HCT116 (cell line): ENCODE data around the gene ATXN1L. TPM values are rescaled to one million over a fixed set of nuclear protein-coding genes. Genes with fewer than 3 reads are reported as not detected.

Experiments used
- ATAC-seq: fragments of 200-7000 bp; cut with Tn5 transposase; 2 replicates; pipeline ENCODE4 v1.9.1; 2020; ENCODE audit warnings: mild to moderate bottlenecking, moderate library complexity
- BruUV-seq: library from RNA; stranded (reverse); fragments of 400-500 nt; replicated peaks from 2 replicates; lab custom pipeline; 2021; lab: Mats Ljungman, UMichigan
- CTCF ChIA-PET: fragments of 300-600 bp; sonication (Branson Sonifier 250); formaldehyde crosslinking; loops from one replicate; lab custom pipeline; 2021; ENCODE audit warnings: antibody characterized with exemption; lab: Charles Lee
- POLR2A ChIA-PET: fragments of 300-600, 350-600 bp; sonication (Branson Sonifier 250); formaldehyde crosslinking; loops from one replicate; lab custom pipeline; 2021; ENCODE audit warnings: antibody characterized with exemption; lab: Charles Lee
- RAD21 ChIA-PET, 2 experiments: fragments of 300-600 bp; sonication (Branson Sonifier 250); formaldehyde crosslinking; loops; one replicate each; lab custom pipeline; 2023; ENCODE audit warnings: low total read pairs in 2 of 2; ENCODE audit not compliant: uncharacterized antibody in 2 of 2, unreplicated experiment in 2 of 2, low non-redundant PET in 1 of 2; lab: Charles Lee
- DNase-seq: peaks from one replicate; pipeline ENCODE4 v3.0.0-alpha.2; 2010; ENCODE audit warnings: low read depth, low spot score
- H2AFZ ChIP-seq: fragments of 200-600 bp; shearing (Covaris generic), sonication (generic); 2 replicates; pipeline ENCODE4 v1.6.1; 2017; ENCODE audit warnings: low read depth, mixed run types, mixed read lengths, antibody characterized with exemption, low read length; ENCODE audit not compliant: poor library complexity, severe bottlenecking
- H3K27ac ChIP-seq: 2 replicates; pipeline ENCODE4 v1.5.1; 2012; ENCODE audit warnings: low read depth, low read length
- H3K27me3 ChIP-seq: fragments of 200-600 bp; sonication (generic); 2 replicates; pipeline ENCODE4 v1.6.1; 2016; ENCODE audit warnings: mixed run types, low read length, mixed read lengths; ENCODE audit not compliant: insufficient read depth
- H3K36me3 ChIP-seq, 2 experiments: fragments of 200-500 bp in 1 of 2; fragments of 200-600 bp in 1 of 2; sonication (Bioruptor generic) in 1 of 2; sonication (generic) in 1 of 2; 2 replicates each; pipeline versions ENCODE4 v1.5.1 to v1.6.1; 2014 to 2016; ENCODE audit warnings: low read length in 2 of 2, inconsistent platforms in 1 of 2, mixed read lengths in 1 of 2, mixed run types in 1 of 2; ENCODE audit not compliant: insufficient read depth in 2 of 2, control insufficient read depth in 1 of 2
- H3K4me1 ChIP-seq, 2 experiments: fragments of 200-600 bp in 1 of 2; sonication (generic) in 1 of 2; 2 replicates each; pipeline versions ENCODE4 v1.5.1 to v1.6.1; 2012 to 2017; ENCODE audit warnings: low read length in 2 of 2, inconsistent platforms in 1 of 2, mild to moderate bottlenecking in 1 of 2, mixed read lengths in 1 of 2, mixed run types in 1 of 2, moderate library complexity in 1 of 2; ENCODE audit not compliant: insufficient read depth in 2 of 2, control insufficient read depth in 1 of 2
- H3K4me2 ChIP-seq: fragments of 200-600 bp; sonication (generic); 2 replicates; pipeline ENCODE4 v1.6.1; 2017; ENCODE audit warnings: mixed run types, low read length, mixed read lengths
- H3K4me3 ChIP-seq, 2 experiments: fragments of 200-600 bp in 1 of 2; sonication (generic) in 1 of 2; replicated peaks in 1 of 2; 2 replicates each; pipeline ENCODE4 v1.5.1; 2011 to 2016; ENCODE audit warnings: low read length in 2 of 2, control low read depth in 1 of 2, low read depth in 1 of 2, mild to moderate bottlenecking in 1 of 2, mixed read lengths in 1 of 2, mixed run types in 1 of 2
- H3K79me2 ChIP-seq: fragments of 200-600 bp; sonication (generic); 2 replicates; pipeline ENCODE4 v1.6.1; 2017; ENCODE audit warnings: mild to moderate bottlenecking, mixed run types, low read length, moderate library complexity, mixed read lengths; ENCODE audit not compliant: insufficient read depth
- H3K9ac ChIP-seq: fragments of 200-600 bp; sonication (generic); 2 replicates; pipeline ENCODE4 v1.6.1; 2016; ENCODE audit warnings: low read length, mixed read lengths
- H3K9me2 ChIP-seq: fragments of 200-600 bp; sonication (generic), shearing (Covaris generic); 2 replicates; pipeline ENCODE4 v1.6.1; 2017; ENCODE audit warnings: mixed run types, mild to moderate bottlenecking, moderate library complexity; ENCODE audit not compliant: insufficient read depth
- H3K9me3 ChIP-seq, 2 experiments: fragments of 200-500 bp in 1 of 2; fragments of 200-600 bp in 1 of 2; sonication (Bioruptor generic) in 1 of 2; sonication (generic) in 1 of 2; 2 replicates each; pipeline ENCODE4 v1.6.1; 2014 to 2017; ENCODE audit warnings: low read length in 2 of 2, mixed read lengths in 2 of 2, inconsistent platforms in 1 of 2, low read depth in 1 of 2, mild to moderate bottlenecking in 1 of 2, mixed run types in 1 of 2, moderate library complexity in 1 of 2; ENCODE audit not compliant: control insufficient read depth in 1 of 2, insufficient read depth in 1 of 2
- H4K20me1 ChIP-seq: fragments of 200-600 bp; sonication (generic), shearing (Covaris generic); 2 replicates; pipeline ENCODE4 v1.6.1; 2017; ENCODE audit warnings: mixed run types, mild to moderate bottlenecking, moderate library complexity; ENCODE audit not compliant: insufficient read depth
- ATF3 ChIP-seq: IDR thresholded peaks from 2 replicates; pipeline ENCODE4 v1.6.1; 2012
- CBX3 ChIP-seq: IDR thresholded peaks from 2 replicates; pipeline ENCODE4 v1.6.1; 2012; ENCODE audit warnings: low read depth
- CEBPB ChIP-seq: IDR thresholded peaks from 2 replicates; pipeline ENCODE4 v1.6.1; 2012; ENCODE audit warnings: low read depth
- EGR1 ChIP-seq: IDR thresholded peaks from 2 replicates; pipeline ENCODE4 v1.6.1; 2012; ENCODE audit warnings: low read depth
- ELF1 ChIP-seq: IDR thresholded peaks from 2 replicates; pipeline ENCODE4 v1.6.1; 2012; ENCODE audit warnings: low read depth, borderline replicate concordance
- FOSL1 ChIP-seq: IDR thresholded peaks from 2 replicates; pipeline ENCODE4 v1.6.1; 2012; ENCODE audit warnings: low read depth
- MAX ChIP-seq: IDR thresholded peaks from 2 replicates; pipeline ENCODE4 v1.6.1; 2012
- REST ChIP-seq: IDR thresholded peaks from 2 replicates; pipeline ENCODE4 v1.6.1; 2012; ENCODE audit warnings: low read depth
- SRF ChIP-seq: IDR thresholded peaks from 2 replicates; pipeline ENCODE4 v1.6.1; 2012; ENCODE audit warnings: low read depth
- YY1 ChIP-seq: IDR thresholded peaks from 2 replicates; pipeline ENCODE4 v1.6.1; 2011; ENCODE audit warnings: low read length, low read depth, moderate library complexity, mild to moderate bottlenecking; ENCODE audit not compliant: insufficient replicate concordance; ENCODE audit errors: extremely low read depth
- ZBTB33 ChIP-seq: IDR thresholded peaks from 2 replicates; pipeline ENCODE4 v1.6.1; 2011; ENCODE audit warnings: mild to moderate bottlenecking, low read length, moderate library complexity; ENCODE audit not compliant: insufficient replicate concordance; ENCODE audit errors: extremely low read depth
- ZFX ChIP-seq: fragments of 450-650 bp; IDR thresholded peaks from 2 replicates; pipeline ENCODE4 v1.6.1; 2017
- intact Hi-C: fragments of 100-400 bp; cut with micrococcal nuclease; formaldehyde crosslinking; loops from 2 replicates; pipeline ENCODE4 v1.10.0; 2022
- total RNA-seq: library from RNA; stranded (reverse); gene quantifications from one replicate; pipeline ENCODE4 v1.2.1, GENCODE V29; 2021; ENCODE audit not compliant: unreplicated experiment

Gene ATXN1L
- total RNA-seq, 1 experiment from 2014 or later: 20.5 TPM

- H3K4me3 ChIP-seq: peak overlapping the region; percentile 96 to 97
- no TSS peak for BruUV-seq
- ChIA-PET RAD21 (no interaction called here), POLR2A (interaction anchor here (1.9 kb wide), 1 partner anchor 85 kb away, joined by 9 read pairs; the partner anchor contains the start of gene AP1G1), CTCF (interaction anchor here (1.5 kb wide), 1 partner anchor 11 kb away, joined by 7 read pairs; the partner anchor contains the start of gene ZNF821)
- ATAC-seq (no peak), DNase-seq (no peak)
- peaks cover 29 to 33% of the 10 kb centered on the region in 2 experiments for H3K4me1 ChIP-seq
- peaks cover 35% of the 10 kb centered on the region for H3K79me2 ChIP-seq
- no peaks in the 10 kb centered on the region for H3K9me3 ChIP-seq
- peak overlapping the region; percentile 99 for H3K9ac ChIP-seq
- H2AFZ ChIP-seq: peak overlapping the region; percentile 3
- no peaks in the 10 kb centered on the region for H3K9me2 ChIP-seq
- H3K27me3 ChIP-seq: no peaks in the 10 kb centered on the region
- H3K4me2 ChIP-seq: peak overlapping the region; percentile 83
- H4K20me1 ChIP-seq: no peaks in the 10 kb centered on the region
- peak overlapping the region; percentile 94 for H3K27ac ChIP-seq
- peaks cover 0 to 4% of the 10 kb centered on the region in 2 experiments; a peak in 1 of 4 replicates for H3K36me3 ChIP-seq
- intact Hi-C loops: loop anchor here (2.0 kb wide), 1 partner anchor 85 kb away; the partner anchor contains the start of gene AP1G1
- TF ChIP-seq CBX3: peak; percentile 38; the same call in 1 of the 2 replicates
- TF ChIP-seq ELF1: no peak
- no peak for TF ChIP-seq FOSL1
- TF ChIP-seq YY1: no peak
These were observed 48.1 kb downstream of the ATXN1L start for GRCh38 chr16:71893888-71894228.

- Histone ChIP-seq H3K4me1 (peaks cover 29 to 33% of the 10 kb centered on the region in 2 experiments), H3K9ac (peak overlapping the region; percentile 99), H3K27me3 (no peaks in the 10 kb centered on the region), H4K20me1 (no peaks in the 10 kb centered on the region), H3K27ac (peak overlapping the region; percentile 94), H3K79me2 (peaks cover 41% of the 10 kb centered on the region), H3K9me2 (no peaks in the 10 kb centered on the region), H3K36me3 (peaks cover 0 to 4% of the 10 kb centered on the region in 2 experiments; a peak in 1 of 4 replicates), H2AFZ (peak overlapping the region; percentile 3), H3K4me2 (peak overlapping the region; percentile 83), H3K4me3 (peak overlapping the region; percentile 96 to 97), H3K9me3 (no peaks in the 10 kb centered on the region)
- intact Hi-C loops: loop anchor here (2.0 kb wide), 1 partner anchor 86 kb away; the partner anchor contains the start of gene AP1G1
- ChIA-PET RAD21 (no interaction called here), CTCF (interaction anchor here (1.5 kb wide), 1 partner anchor 11 kb away, joined by 7 read pairs; the partner anchor contains the start of gene ZNF821), POLR2A (interaction anchor here (0.9 to 1.9 kb wide), 2 partner anchors 12 to 85 kb away, joined by 4 to 9 read pairs; partner anchors contain the start of gene AP1G1)
- ATAC-seq (peak; percentile 34), DNase-seq (peak; percentile 43)
- BruUV-seq: no TSS peak
- TF ChIP-seq EGR1 (no peak), CEBPB (peak; percentile 35), ELF1 (no peak), ZBTB33 (no peak), SRF (no peak), FOSL1 (no peak; the same call in 1 of the 2 replicates), REST (no peak), ATF3 (no peak), CBX3 (no peak), MAX (no peak), ZFX (no peak)
These were observed 48.6 kb downstream of the ATXN1L start for GRCh38 chr16:71894229-71894920.
